ENCODE results near the gene MPL.

GRCh38 chr1:43304771-43305300, 32.8 kb upstream of the MPL start:
- TF ChIP-seq CTCF (IDR thresholded peaks at IDR 0.05) = no peak
- TF ChIP-seq EP300 (IDR thresholded peaks at IDR 0.05) = no peak
- TF ChIP-seq POLR2A (IDR thresholded peaks at IDR 0.05) = no peak
- TF ChIP-seq POLR2AphosphoS5 (IDR thresholded peaks at IDR 0.05) = no peak
